Effector memory CD8-positive, alpha-beta T cell (primary cell): ENCODE results near the gene PLXDC1.
"Not testable (repeated sequence)": the region's sequence is repeated elsewhere in the genome, so short reads cannot be mapped to it uniquely, and the experiment has no call there.

ENCODE experiments used
- ATAC-seq: fragments of 150-1000 bp; cut with Tn5 transposase; replicated peaks from 2 replicates; pipeline ENCODE4 v1.10.0; 2021; ENCODE audit warnings: mild to moderate bottlenecking, moderate library complexity
- DNase-seq, 3 experiments: peaks; one replicate each; pipeline ENCODE4 v3.0.0; 2021
- H3K27ac Mint-ChIP-seq, 2 donors: one replicate each; pipeline ENCODE4 v1.8.0; 2022; ENCODE audit warnings: mild to moderate bottlenecking in 2 of 2, mixed read lengths in 2 of 2, moderate library complexity in 2 of 2
- H3K27me3 Mint-ChIP-seq, 2 donors: one replicate each; pipeline ENCODE4 v1.8.0; 2022; ENCODE audit warnings: mixed read lengths in 2 of 2
- H3K36me3 Mint-ChIP-seq: one replicate; pipeline ENCODE4 v1.8.0; 2022; ENCODE audit warnings: mild to moderate bottlenecking, moderate library complexity, mixed read lengths; ENCODE audit not compliant: insufficient read depth
- H3K4me1 Mint-ChIP-seq, 2 donors: one replicate each; pipeline ENCODE4 v1.8.0; 2022; ENCODE audit warnings: low read depth in 2 of 2, mixed read lengths in 2 of 2
- H3K4me3 Mint-ChIP-seq, 2 donors: one replicate each; pipeline ENCODE4 v1.8.0; 2022; ENCODE audit warnings: mild to moderate bottlenecking in 2 of 2, mixed read lengths in 2 of 2, moderate library complexity in 2 of 2
- H3K9me3 Mint-ChIP-seq, 2 donors: one replicate each; pipeline ENCODE4 v1.8.0; 2022; ENCODE audit warnings: mixed read lengths in 2 of 2

Gene PLXDC1

DNA sequence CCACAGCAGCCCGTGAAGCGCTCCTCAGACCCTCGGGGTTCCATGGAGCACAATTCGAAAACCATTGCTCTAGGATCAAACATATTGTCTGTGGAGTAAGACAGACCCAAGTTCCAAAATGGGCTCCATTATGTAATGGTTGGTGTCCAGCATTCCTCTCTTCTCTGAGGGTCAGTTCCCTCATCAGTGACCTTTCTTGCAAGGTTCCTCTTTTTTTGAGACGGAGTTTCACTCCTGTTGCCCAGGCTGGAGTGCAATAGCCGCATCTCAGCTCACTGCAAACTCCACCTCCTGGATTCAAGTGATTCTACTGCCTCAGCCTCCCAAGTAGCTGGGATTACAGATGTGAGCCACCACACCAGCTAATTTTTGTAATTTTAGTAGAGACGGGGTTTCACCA is 28.4 kb downstream of the PLXDC1 start:
- Mint-ChIP-seq H3K36me3 (peaks cover 2% of the 10 kb centered on the region), H3K4me1 (peaks cover 4 to 15% of the 10 kb centered on the region in 2 donors), H3K27me3 (no peaks in the 10 kb centered on the region), H3K9me3 (no peaks in the 10 kb centered on the region), H3K27ac (no peak overlapping the region), H3K4me3 (no peak overlapping the region)
- DNase-seq = no peak
- no peak for ATAC-seq

DNA sequence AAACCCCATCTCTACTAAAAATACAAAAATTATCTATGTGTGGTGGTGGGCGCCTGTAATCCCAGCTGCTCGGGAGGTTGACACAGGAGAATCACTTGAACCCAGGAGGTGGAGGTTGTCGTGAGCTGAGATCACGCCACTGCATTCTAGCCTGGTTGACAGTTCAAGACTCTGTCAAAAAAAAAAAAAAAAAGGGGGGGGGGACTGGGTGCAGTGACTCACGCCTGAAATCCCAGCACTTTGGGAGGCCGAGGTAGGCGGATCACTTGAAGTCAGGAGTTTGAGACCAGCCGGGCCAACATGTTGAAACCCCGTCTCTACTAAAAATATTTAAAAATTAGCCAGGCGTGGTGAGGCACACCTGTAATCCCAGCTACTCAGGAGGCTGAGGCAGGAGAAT is 29.5 kb downstream of the PLXDC1 start:
- not testable (repeated sequence) for H3K27me3 Mint-ChIP-seq, H3K9me3 Mint-ChIP-seq, H3K36me3 Mint-ChIP-seq, H3K4me3 Mint-ChIP-seq, ATAC-seq, DNase-seq, H3K27ac Mint-ChIP-seq
- peaks cover 5 to 17% of the 10 kb centered on the region in 2 donors for H3K4me1 Mint-ChIP-seq

DNA sequence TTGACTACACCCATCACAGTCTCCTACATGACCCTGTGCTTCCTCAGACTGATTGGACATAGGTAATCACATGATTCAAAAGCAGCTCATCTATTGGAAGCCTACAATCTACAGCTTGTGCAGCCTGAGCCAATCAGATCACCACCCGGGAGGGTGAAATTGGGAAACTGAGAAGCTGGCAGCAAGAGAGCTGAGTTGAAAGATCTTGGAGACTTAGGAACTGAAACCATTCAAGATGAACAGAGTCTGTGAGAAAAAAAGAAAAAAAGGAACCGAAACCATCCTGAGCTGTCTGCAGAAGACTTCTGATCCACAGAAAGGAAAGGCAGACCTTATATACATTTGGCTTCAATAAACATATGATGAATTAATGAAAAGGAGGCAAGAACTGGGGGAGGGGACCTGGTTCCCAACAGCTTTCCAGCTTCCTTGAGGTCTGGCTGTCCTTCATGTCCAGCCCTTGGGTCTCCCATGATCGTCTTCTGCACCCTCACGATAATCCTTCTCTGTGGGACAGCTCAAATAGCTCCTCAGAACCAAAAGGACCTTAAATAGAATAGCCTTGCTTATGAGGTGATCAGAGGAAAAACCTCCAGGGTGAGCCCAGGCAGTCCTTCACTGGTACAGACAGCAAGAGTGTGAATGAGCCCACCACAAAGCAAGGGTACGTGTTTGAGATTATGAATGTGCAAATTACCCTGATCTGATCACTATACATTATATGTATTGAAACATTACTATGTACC is 32.6 kb downstream of the PLXDC1 start:
- no peaks in the 10 kb centered on the region for H3K27me3 Mint-ChIP-seq
- peaks cover 8 to 12% of the 10 kb centered on the region in 2 donors for H3K4me1 Mint-ChIP-seq
- ATAC-seq = no peak
- H3K27ac Mint-ChIP-seq = no peak overlapping the region
- peaks cover 2% of the 10 kb centered on the region for H3K36me3 Mint-ChIP-seq
- H3K4me3 Mint-ChIP-seq = no peak overlapping the region
- no peaks in the 10 kb centered on the region for H3K9me3 Mint-ChIP-seq
- no peak for DNase-seq

DNA sequence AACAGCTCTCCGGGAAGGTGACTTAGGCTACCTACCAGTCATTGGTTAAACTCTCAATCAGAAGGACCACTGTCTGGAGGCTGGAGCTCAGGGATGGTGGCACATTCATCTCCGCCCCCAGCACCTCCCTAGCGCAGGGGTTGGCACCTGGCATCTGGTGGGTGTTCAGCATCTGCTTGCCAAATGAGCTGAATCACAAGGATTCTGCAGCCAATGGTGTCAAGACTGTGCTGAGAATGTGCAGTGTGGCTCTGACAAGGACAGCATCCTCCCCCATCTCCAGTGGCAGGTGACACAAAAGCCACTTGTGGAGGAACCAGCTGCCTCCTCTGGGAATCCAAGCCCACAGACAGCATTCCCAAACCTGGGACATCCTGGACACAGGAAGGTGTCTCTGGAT is 35.2 kb downstream of the PLXDC1 start:
- Mint-ChIP-seq H3K4me1 (peaks cover 8 to 12% of the 10 kb centered on the region in 2 donors), H3K4me3 (no peak overlapping the region), H3K36me3 (peaks cover 2% of the 10 kb centered on the region)

GRCh38 chr17:39115135-39115534 is 36.3 kb downstream of the PLXDC1 start:
- peaks cover 10 to 12% of the 10 kb centered on the region in 2 donors for H3K4me1 Mint-ChIP-seq
- DNase-seq (no peak), ATAC-seq (no peak)
- peaks cover 2% of the 10 kb centered on the region for H3K36me3 Mint-ChIP-seq
- H3K27ac Mint-ChIP-seq = no peak overlapping the region
- no peaks in the 10 kb centered on the region for H3K9me3 Mint-ChIP-seq
- no peak overlapping the region for H3K4me3 Mint-ChIP-seq
- H3K27me3 Mint-ChIP-seq = peaks cover 0 to 10% of the 10 kb centered on the region in 2 donors

More for the DNA sequence above, 35.2 kb downstream of the PLXDC1 start:
- ATAC-seq (no peak), DNase-seq (no peak)
- H3K27me3 Mint-ChIP-seq = peaks cover 0 to 7% of the 10 kb centered on the region in 2 donors
- H3K27ac Mint-ChIP-seq = no peak overlapping the region
- H3K9me3 Mint-ChIP-seq = no peaks in the 10 kb centered on the region

DNA sequence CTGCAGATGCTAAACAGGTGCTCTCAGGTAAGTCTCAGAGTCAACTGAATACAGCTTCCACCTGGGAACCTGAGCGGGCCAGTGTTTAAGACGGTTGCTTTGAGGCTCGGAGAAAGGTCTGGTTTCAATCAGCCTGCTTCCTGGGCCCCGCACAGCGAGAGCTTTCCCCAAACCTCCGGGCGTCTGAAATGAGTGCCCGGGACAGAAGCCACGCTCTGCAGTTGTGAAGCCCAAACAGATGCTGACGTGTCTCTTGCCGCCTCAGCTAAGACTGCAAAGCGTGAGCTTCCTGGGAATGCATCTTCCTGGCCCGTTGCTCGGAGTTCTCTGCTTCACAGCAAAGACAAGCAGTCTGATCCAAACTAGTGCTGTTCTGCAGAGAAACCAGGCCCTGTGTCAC is 36.7 kb downstream of the PLXDC1 start:
- Mint-ChIP-seq H3K36me3 (peaks cover 2% of the 10 kb centered on the region), H3K4me3 (no peak overlapping the region), H3K27me3 (peaks cover 0 to 10% of the 10 kb centered on the region in 2 donors), H3K4me1 (peaks cover 12 to 13% of the 10 kb centered on the region in 2 donors), H3K27ac (peak overlapping the region in 1 of 2 donors; percentile 59), H3K9me3 (no peaks in the 10 kb centered on the region)
- ATAC-seq (no peak), DNase-seq (no peak)

GRCh38 chr17:39113871-39114270 is 37.6 kb downstream of the PLXDC1 start:
- Mint-ChIP-seq H3K27me3 (peaks cover 0 to 10% of the 10 kb centered on the region in 2 donors), H3K27ac (peak overlapping the region; percentile 11 to 59), H3K4me1 (peaks cover 9 to 13% of the 10 kb centered on the region in 2 donors), H3K9me3 (no peaks in the 10 kb centered on the region), H3K4me3 (no peak overlapping the region), H3K36me3 (peaks cover 2% of the 10 kb centered on the region)
- DNase-seq (no peak), ATAC-seq (no peak)

GRCh38 chr17:39110435-39111136 is 40.9 kb downstream of the PLXDC1 start:
- Mint-ChIP-seq H3K27ac (no peak overlapping the region), H3K4me3 (no peak overlapping the region), H3K27me3 (peaks cover 0 to 10% of the 10 kb centered on the region in 2 donors), H3K4me1 (peaks cover 0 to 8% of the 10 kb centered on the region in 2 donors), H3K9me3 (no peaks in the 10 kb centered on the region), H3K36me3 (peaks cover 2% of the 10 kb centered on the region)
- DNase-seq (no peak), ATAC-seq (no peak)

- no peaks in the 10 kb centered on the region for H3K36me3 Mint-ChIP-seq
- H3K4me3 Mint-ChIP-seq = no peak overlapping the region
- ATAC-seq = no peak
- H3K27ac Mint-ChIP-seq = no peak overlapping the region
- no peak for DNase-seq
- H3K4me1 Mint-ChIP-seq = peaks cover 0 to 4% of the 10 kb centered on the region in 2 donors
- H3K9me3 Mint-ChIP-seq = no peaks in the 10 kb centered on the region
- peaks cover 0 to 10% of the 10 kb centered on the region in 2 donors for H3K27me3 Mint-ChIP-seq
Measured at GRCh38 chr17:39108461-39109375, 42.7 kb downstream of the PLXDC1 start.

- Mint-ChIP-seq H3K27me3 (peaks cover 0 to 10% of the 10 kb centered on the region in 2 donors), H3K9me3 (no peaks in the 10 kb centered on the region), H3K27ac (no peak overlapping the region), H3K4me3 (no peak overlapping the region), H3K36me3 (no peaks in the 10 kb centered on the region), H3K4me1 (peaks cover 0 to 4% of the 10 kb centered on the region in 2 donors)
- no peak for DNase-seq
- ATAC-seq = no peak
Measured at GRCh38 chr17:39107973-39108372, 43.5 kb downstream of the PLXDC1 start.

DNA sequence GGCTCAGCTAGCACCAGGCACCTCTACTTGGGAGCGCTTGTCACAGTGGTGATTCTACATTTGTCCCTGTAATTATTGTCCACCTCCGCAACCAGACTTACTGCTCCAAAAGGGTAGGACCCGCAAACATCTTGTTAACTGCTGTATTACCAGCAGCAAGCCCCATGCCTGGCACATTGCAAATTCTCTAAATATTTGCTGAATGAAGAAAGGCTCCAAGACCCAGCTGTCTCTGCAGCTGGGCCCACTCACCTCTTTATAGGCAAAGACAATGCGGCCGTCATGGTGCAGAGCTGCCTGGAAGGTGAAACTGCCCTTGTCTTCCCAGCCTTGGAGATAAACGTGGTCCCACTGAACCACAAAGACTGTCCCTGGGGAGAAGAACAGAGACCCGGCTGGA is 44.3 kb downstream of the PLXDC1 start:
- Mint-ChIP-seq H3K36me3 (no peaks in the 10 kb centered on the region), H3K27ac (no peak overlapping the region), H3K4me1 (peaks cover 5 to 7% of the 10 kb centered on the region in 2 donors), H3K27me3 (peaks cover 0 to 10% of the 10 kb centered on the region in 2 donors), H3K4me3 (no peak overlapping the region), H3K9me3 (no peaks in the 10 kb centered on the region)
- DNase-seq (no peak), ATAC-seq (no peak)

DNA sequence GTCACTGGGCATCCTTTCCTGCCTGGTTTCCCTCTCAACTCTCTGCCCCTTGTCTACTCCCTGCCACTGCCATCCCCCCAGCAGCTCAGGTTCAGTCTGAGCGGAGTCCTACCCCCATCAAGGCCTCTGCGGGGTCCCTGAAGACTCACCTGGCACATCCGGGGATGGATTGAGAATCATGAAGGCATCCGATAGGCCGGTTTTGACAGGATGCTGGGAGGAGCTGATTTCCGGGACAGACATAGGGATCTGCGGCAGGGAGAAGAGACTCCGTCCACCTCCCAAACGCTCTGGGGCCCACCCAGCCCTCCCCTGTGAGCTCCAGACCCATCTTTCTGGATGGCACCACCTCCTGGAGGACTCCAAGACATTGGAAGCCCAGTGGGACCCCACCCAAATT is 45.7 kb downstream of the PLXDC1 start:
- no peak for ATAC-seq
- no peak overlapping the region for H3K4me3 Mint-ChIP-seq

DNA sequence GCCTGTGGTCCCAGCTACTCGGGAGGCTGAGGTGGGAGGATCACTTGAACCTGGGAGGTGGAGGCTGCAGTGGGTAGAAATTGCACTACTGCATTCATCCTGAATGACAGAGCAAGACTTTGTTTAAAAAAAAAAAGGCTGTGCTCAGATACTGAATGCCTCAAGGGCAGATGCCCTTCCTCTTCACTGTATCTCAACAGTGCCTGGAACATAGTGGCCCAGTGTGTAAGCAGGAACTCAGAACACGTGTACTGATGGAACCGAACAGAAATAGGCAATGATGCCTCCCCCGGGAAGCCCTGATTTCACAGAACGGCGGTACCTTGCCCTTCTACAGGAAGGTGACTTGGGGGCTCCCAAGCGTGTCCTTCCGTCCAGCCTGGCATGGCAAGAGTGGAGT is 46.8 kb downstream of the PLXDC1 start:
- Mint-ChIP-seq H3K36me3 (no peaks in the 10 kb centered on the region), H3K27me3 (no peaks in the 10 kb centered on the region), H3K4me1 (peaks cover 10 to 15% of the 10 kb centered on the region in 2 donors), H3K4me3 (no peak overlapping the region), H3K9me3 (no peaks in the 10 kb centered on the region), H3K27ac (peak overlapping the region in 1 of 2 donors; percentile 26)
- ATAC-seq = no peak
- DNase-seq = no peak

More for the DNA sequence above, 45.7 kb downstream of the PLXDC1 start:
- Mint-ChIP-seq H3K36me3 (no peaks in the 10 kb centered on the region), H3K27ac (no peak overlapping the region), H3K9me3 (no peaks in the 10 kb centered on the region), H3K4me1 (peaks cover 11 to 13% of the 10 kb centered on the region in 2 donors), H3K27me3 (no peaks in the 10 kb centered on the region)
- no peak for DNase-seq
